Measurements from ENCODE around the gene DDAH1.
"Not testable (repeated sequence)": the region's sequence is repeated elsewhere in the genome, so short reads cannot be mapped to it uniquely, and the experiment has no call there.

DDAH1 gene

DNA sequence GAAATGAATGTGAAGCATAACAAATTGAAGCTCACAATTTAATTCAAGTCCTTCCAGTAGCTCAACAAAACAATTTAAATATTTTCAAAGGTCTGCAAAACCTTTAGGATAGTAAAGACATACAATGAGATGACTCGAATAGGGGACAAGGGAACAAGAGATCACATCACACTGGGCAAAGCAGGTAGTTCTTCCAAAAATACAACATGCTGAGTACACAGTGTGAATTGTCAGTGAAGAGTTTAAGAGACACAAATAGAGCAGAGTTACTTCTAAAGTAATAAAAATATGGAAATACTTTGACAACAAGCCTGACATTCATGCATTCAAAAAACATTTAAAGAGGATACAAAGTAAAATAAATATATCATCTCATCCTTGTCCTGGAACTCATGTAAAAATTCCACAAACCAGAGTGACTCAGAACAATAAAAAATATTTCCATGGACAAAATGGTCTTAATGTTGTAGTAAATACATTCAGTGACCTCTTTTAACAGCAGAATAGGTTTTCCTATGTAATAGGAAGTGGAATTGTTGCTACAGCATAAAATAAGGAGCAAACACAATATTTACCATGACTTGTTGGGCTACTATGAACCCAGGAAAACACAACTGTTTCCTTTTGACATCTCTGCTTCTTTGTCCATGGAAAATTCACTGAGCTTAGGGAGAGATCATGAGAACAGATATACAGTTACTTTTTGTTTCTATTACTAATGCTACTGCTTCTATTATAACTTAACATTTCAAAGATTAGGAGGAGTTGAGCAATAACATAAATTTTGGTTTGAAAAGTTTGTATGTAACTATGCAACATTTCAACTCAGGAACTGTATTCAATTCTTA, 104.9 kb downstream of the DDAH1 start:
- no peak for DNase-seq (ENCODE audit: low read depth in 3 of 3)

DNA sequence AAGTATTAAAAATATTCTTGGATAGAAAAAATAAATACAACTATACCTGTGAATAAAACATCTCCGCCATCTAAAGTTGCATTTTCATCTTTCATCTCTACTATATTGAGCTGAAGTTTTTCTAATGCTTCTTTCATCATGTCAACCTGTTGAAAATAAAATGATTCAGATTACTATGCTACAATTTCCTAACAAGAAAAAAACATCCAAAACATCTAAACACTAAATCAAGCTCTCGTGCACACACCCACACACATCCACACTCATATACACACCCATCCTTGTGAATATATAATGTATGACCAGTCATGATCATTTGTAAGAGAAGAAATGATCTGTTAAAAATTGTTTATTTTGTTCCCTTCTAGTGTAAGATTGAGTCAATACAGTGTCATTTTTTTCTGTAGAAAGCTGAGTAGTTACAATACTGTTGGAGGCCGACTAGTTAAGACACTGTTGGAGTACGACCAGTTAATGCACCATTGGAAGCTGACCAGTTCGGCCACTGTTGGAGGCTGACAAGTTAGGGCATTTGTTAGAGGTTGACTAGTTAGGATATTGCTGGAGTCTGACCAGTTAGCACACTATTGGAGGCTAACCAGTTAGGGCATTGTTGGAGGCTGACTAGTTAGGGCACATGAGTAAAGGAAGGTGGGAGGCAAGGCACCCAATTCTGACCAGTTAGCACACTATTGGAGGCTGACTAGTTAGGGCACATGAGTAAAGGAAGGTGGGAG, 106.1 kb downstream of the DDAH1 start:
- DNase-seq (ENCODE audit: low read depth in 3 of 3), result no peak

DNA sequence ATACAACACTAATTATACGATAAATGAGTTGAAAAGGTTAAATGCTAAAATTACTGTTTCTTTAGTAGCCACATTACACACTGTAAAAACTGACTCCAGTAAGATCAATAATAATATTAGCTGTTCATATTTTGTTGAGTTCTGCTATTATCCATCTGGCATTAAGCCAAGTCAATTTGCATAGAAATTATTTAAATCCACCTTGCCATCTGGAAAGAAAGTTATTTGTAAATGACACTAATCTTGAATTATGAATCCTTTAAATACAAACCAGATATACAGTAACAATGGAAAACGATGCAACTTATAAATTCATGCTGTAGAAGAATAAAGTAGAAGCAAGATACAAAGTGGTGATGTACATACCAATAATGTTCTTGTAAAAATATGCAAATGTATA, 107.1 kb downstream of the DDAH1 start:
- DNase-seq (ENCODE audit: low read depth in 3 of 3), result no peak

DNA sequence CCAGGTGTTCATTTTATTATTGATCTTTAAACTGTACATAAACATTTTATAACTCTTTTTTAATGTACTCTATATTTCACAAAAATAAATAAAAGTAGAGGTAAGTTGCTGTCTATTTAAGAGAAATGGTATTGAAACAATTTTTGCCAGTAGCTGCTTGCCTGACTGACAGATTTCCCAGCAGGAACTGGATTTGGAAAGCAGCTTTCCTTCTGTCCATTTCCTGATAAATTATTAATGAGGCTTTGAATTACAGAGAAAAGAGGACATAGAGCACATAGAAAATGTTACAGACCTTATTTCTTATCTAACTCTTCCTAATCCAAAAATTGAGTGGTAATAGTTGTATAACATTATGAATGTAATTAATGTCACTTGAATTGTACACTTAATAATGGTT, 108.8 kb downstream of the DDAH1 start:
- DNase-seq (ENCODE audit: low read depth in 3 of 3), result no peak

DNA sequence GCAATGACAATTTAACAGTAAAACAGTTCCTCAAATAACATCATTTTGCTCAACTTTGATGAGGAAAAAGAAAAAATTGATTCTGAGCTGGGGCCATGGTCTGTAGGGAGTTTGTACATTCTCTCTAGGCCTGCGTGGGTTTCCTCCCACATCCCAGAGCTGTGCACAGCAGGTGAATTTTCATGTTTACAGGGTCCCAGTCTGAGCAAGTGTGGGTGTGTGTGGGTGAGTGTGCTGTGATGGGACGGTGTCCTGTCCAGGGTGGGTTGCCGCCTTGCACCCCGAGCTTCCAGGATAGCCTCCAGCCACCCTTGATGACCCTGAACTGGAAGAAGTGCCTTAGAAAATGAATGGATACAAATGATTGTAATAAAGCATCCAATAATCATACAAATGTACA, 112.9 kb downstream of the DDAH1 start:
- no peak for DNase-seq (ENCODE audit: low read depth in 3 of 3)

DNA sequence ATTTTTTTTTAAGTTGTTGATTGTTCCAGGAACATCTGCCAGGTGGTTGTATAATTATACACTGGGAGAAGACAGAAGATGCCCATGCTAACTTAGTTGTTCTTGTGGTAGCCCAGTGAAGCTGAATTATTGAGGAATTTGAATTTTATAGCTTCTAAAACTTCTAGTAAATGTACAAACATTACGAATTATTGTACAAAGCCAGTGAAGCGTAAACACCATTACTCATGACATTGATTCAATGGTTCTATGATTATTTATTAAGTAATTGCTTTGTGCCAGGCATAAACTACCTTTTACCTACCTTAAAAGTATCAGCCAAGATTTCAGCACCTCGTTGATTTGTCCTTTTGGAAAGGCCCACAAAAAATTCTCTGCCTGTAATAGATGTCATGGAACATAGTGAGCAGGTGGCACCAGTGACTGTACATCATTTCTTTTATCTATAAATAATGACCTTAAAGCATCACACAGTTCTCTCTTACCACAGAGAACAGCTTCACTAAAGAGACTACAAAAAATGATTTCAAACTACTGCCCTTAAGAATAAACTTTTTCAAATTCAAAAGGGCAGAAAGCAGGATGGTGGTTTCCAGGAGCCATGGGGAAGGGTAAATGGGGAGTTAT, 113.6 kb downstream of the DDAH1 start:
- no peak for DNase-seq (ENCODE audit: low read depth in 3 of 3)

DNA sequence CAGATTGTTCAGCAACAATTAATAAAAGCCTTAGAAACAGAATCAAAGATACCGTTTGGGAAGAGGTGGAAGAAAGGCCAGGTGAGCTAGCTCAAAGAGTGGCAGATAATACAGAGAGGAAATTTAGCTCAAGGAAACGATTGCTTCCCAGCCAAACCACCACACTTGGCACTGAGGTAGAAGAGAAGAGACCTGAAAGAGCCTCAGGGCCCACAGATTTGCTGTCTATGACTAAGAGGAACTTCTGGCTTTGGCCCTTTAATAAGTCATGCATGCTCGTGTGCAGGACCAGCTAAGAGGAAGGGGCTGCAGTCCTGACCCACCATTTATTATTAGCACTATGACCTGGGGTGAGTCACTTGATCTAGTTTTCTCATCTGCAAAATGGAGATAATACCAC, 115.7 kb downstream of the DDAH1 start:
- DNase-seq (ENCODE audit: low read depth in 3 of 3), result no peak

DNA sequence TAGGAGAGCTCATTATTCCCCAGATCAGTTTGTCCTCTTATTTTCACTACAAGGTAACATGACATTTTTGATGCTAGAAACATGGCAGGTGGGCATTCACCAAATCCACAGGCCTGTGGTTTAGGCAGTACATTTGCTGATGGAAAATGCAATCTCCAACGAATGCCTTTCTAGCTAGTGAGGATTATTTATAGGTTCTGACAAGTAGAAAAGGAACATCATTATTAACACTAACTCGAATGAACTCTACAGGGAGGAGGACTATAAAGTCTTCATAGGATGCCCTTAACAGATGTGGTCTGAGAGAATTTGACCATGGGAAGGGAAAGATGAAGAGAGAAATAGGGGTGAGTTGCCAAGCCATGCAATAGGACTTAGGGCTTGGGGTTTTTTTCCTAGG, 117.1 kb downstream of the DDAH1 start:
- DNase-seq (ENCODE audit: low read depth in 3 of 3), result no peak

DNA sequence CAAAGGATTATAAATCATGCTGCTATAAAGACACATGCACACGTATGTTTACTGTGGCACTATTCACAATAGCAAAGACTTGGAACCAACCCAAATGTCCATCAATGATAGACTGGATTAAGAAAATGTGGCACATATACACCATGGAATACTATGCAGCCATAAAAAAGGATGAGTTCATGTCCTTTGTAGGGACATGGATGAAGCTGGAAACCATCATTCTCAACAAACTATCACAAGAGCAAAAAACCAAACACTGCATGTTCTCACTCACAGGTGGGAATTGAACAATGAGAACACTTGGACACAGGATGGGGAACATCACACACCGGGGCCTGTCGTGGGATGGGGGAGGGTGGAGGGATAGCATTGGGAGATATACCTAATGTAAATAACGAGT, 117.7 kb downstream of the DDAH1 start:
- DNase-seq (ENCODE audit: low read depth in 3 of 3), result not testable (repeated sequence)

DNA sequence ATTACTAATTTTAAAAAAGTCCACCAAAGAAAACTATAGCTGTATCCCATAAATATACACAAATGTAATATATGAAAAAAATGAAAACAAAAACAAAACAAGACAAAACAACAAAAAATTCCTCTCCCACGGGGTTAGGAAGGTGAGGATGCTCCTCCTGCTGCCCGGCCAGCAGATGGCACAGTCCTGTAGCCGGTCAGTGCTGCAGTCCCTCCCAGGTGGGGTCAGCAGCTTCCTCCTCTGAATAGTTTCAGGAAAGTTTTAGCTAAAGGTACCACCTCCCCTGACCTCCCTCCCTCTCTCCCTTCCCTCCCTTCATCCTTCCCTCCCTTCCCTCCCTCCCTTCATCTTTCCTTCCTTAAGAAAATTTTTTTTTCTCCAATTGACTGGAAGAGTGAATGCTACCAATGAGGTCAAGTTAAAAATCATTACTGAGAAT, 120.7 kb downstream of the DDAH1 start:
- DNase-seq (ENCODE audit: low read depth in 3 of 3), result no peak

DNA sequence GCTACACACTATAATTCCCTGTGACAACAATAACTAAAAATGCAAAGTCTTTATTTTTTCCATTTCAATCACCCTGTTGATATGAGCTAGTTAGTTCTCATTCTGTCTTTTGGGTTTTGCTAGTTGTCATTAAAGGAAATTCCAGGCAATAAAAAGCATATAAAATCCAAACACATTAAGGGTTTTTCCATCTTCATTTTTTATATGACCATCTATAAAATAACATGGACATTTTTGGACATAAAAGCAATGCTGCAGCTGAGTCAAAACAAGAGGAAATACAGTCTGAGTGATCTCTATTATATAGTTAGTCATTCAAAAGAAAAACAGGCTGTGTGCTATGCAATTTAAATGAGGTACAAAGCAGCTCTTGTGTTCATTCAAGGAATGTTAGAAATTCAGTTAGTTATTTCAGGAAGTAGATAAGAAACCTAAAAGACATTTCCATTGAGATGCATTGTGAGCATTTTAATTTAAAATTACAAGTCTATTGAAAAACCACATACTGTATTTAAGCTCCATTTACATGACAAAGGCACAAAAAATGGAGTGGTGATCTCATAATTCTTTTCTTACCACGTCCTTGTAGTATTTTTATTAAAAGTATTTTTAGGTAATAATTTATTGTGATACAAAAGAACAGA, 121.2 kb downstream of the DDAH1 start:
- no peak for DNase-seq (ENCODE audit: low read depth in 3 of 3)

DNA sequence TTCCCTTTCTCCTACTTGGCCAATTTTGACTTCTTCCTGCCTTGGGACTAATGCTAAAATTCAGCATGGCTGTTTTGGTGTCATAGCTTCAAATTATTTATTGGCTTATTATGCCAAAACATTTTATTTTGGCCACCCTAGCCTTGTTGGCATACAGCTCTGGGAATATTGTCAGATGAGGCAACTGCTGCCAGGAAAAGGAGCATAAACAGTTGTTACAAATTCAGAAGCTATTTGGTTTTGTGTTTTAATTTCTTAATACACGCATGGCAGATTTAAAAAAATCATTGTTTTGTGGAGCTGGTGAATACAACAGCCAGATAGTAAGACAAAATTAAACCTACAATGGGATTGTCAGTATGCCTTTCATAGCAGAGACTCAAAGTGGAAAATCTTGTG, 121.7 kb downstream of the DDAH1 start:
- no peak for DNase-seq (ENCODE audit: low read depth in 3 of 3)

DNA sequence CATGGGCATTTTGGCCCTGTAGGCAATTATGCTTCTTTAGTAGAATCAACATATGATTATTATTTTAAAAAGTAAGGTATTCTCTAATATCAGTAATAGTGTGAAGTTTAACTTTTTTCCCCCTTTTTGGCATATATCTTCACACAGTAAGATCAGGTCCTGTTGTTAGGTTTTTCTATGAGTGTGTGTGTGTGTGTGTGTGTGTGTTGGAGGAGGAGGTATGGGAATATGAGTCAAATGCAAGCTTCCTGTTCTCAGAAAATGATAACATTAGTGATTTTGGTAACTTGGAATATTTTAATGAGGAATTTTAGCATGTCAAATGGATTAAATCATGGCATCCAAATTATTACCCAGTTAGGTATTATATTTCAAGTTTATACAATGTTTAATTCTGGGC, 122.8 kb downstream of the DDAH1 start:
- DNase-seq (ENCODE audit: low read depth in 3 of 3), result no peak

DNA sequence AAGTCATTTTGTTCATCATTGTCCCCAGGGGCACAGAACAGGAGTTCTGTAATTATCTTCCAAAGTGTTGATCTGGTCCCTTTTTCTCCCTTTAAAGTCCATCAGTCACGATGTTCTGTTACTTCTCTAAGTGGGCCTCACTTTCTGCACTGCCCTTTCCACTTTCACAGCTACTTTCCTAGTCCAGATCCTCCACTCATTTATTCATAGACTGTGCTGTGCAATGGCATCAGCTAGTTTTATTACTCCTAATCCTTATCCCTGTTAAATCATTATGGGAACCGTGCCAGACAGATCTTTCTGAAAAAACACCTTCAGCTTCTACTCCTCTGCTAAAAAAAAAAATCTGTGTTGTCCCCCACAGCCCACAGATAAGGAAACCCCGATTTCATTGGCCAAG, 124.5 kb downstream of the DDAH1 start:
- no peak for DNase-seq (ENCODE audit: low read depth in 3 of 3)

DNA sequence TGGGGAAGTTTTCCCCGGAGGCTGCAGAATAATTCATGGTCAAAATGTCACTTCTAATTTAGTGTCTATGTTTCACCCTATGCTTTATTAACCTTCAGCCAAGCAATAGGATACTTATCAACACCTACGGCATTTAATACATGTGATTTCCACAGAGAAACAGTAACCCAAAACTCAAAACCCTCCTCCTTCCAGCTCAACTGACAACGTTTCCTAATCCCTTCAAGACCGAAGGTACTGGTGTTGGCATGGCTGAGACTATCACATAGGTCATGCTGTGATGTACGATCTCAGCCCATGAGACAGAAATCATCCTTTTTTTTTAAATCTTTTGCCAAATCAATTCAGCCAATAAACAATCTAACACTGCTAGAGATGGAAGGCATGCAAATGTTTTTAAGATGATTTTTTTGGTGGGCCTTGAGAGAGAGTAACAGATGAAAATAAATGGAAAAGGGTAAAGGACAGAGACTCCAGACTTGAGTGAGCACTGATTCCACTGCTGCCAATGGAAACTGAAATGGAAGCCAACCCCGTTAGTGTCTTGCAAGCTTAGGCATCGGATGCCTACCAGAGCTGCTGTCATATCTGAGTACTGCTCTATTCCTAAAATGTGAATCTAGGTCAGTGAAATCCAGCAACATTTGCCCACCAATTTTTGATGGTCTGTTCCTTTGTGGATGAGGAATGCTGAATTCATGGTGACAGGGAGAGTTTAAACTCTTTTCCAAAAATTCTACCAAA, 125.1 kb downstream of the DDAH1 start:
- DNase-seq (ENCODE audit: low read depth in 3 of 3), result no peak

DNA sequence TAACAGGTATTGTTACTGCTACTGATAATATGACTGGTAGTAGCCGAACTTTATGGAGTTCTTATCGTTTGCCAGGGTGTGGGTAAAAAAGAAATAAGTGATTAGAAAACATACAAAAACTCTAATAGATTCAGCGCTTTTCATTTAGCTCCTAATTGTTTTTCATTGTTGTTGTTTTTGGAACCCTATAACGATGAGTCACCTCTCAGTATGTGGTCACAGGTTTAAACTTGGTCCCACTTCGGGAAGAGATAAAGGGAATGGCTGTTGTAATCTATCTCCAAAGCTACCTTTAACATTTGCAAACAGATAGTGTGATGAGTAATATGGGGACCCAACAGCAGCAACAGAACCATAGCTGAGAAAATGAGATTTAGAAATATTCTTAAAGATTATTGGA, 125.9 kb downstream of the DDAH1 start:
- no peak for DNase-seq (ENCODE audit: low read depth in 3 of 3)

DNA sequence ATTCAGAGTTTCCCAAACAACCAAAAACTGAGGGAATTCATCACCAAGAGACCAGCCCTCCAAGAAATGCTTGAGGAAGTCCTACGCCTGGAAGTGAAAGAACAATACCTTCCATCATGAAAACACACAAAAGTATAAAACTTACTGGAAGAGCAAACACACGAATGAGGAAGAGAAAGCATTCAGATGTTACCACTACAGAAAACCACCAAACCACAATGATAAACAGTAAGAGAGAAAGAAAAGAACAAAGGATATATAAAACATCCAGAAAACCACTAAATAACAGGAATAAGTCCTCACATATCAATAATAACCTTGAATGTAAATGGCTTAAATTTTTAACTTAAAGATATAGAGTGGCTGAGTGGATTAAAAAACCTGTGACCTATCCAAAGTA, 130.0 kb downstream of the DDAH1 start:
- DNase-seq (ENCODE audit: low read depth in 3 of 3), result no peak

DNA sequence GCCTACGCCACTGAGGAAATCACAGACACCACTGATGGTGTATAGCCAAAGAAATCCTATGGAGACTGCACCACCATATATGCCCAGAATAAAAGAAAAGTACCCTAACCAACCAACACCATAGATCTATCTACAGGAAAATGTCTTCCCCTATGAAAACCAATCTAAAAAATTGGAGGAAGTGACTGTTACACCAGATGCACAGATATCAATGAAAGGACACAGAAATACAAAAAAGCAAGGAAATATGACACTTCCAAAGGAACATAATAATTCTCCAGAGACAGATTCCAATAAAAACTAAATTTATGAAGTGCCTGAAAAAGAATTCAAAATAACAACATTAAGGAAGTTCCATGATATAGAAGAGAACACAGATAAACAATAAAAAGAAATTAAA, 131.8 kb downstream of the DDAH1 start:
- DNase-seq (ENCODE audit: low read depth in 3 of 3), result no peak

DNA sequence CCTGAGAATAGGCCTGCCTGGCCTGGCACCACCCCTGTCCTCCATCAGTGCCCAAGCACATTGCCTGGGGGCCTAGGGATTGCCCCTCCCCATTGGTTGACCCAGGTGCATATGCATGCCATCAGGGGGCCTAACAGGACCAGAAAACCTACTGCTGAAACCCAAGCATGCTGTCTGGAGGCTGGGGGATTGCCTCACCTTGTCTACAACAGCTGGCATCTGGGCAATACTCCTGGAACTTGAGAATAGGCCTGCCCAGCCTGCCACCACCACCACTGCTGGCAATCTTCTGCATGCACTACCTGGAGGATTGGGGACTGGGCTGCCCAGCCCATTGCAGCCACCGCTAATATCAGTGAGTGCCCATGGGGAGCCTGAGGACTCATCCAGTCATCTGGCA, 132.4 kb downstream of the DDAH1 start:
- DNase-seq (ENCODE audit: low read depth in 3 of 3), result no peak

DNA sequence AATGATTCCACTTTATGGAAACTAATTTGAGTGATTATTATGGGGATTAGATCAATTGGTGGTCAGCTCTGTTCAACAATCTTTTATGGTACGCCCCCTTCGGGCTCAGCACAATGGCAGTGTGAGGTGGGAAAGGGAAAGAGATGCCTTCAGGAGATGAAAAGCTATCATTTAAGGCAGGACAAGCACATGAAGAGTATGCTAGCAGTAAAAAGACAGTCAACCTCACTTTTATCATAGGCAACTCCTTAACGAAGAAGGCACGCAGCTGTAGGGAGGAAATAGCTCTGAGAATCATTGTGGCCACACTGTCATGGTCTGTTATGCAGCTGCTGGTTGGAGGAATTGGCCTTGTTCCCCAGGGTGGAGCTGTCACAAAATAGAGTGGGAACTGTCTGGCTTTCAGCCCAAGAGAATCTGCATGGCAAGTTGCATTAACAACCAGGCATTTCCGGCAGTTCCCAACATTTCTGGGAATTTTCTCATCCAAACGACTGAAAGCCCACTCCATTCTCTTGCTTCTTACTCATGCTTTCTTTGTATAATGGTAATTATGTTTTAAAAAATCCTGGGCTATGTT, 134.2 kb downstream of the DDAH1 start:
- no peak for DNase-seq (ENCODE audit: low read depth in 3 of 3)

DNA sequence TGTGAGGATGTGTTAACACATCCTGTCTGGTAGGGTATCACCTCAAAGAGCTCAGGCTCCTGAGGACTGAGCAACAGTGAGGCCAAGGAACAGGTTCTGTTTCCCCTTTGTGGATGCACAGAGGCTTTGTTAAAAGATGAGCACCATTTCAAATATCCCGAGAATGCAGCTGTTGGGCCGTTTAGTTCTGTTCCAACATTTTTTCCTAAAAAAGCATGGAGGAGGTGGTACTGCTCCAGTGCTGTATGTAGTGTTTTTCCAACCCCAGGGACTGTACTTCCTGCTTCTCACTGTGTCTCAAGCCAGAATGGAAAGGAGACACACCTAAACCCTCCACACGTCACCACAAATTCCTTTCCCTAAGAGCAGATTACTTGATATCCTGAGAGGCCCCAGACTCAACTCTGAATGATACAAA, 134.7 kb downstream of the DDAH1 start:
- no peak for DNase-seq (ENCODE audit: low read depth in 3 of 3)

Data from stimulated activated CD4-positive, alpha-beta T cell treated with anti-CD3 and anti-CD28 coated beads, TNF-alpha, amount 100 ng/mL, for 4 hours (primary cell).